Left cardiac atrium (tissue), 4 donors: Measurements from ENCODE around the gene PLPP7. TPM values are rescaled to one million over a fixed set of nuclear protein-coding genes. Genes with fewer than 3 reads are reported as not detected.
"Not testable (repeated sequence)": the region's sequence is repeated elsewhere in the genome, so short reads cannot be mapped to it uniquely, and the experiment has no call there.

ENCODE experiments used
- ATAC-seq, 2 donors: fragments of 200-7000 bp; cut with Tn5 transposase; one replicate each; pipeline ENCODE4 v1.9.1; 2020; ENCODE audit warnings: mild to moderate bottlenecking in 2 of 2, moderate library complexity in 2 of 2
- DNase-seq: peaks from one replicate; pipeline ENCODE4 v3.0.0-alpha.2; 2020
- intact Hi-C, 2 donors: fragments of 100-400 bp; cut with DNase I; formaldehyde crosslinking; loops; one replicate each; pipeline versions ENCODE4 v1.14.1 to v1.15.1; 2022 to 2023
- total RNA-seq, 2 donors: library from RNA; stranded (reverse); fragmentation: NEBNext Ultra II Directional; extraction: Animal tissue kit (Norgen Biotek cat#: 25700); gene quantifications; one replicate each; pipeline ENCODE4 v1.2.1, GENCODE V29; 2021
- donor health status: DM: no; HTN: yes; CAD: no.
- donor health status: DM: no; HTN: yes; CAD: no; lungs with severe emphysema.
- donor health status: DM: yes; HTN: yes; CAD: no.
- donor health status: Dilated cardiomyopathy.

PLPP7 gene
- total RNA-seq, 2 donors from 2014 or later, result 82.7 to 108 TPM

GRCh38 chr9:131344931-131345535 lies 55.5 kb downstream of the PLPP7 start:
- DNase-seq, intact Hi-C loops, ATAC-seq: not testable (repeated sequence)

- DNase-seq, result no peak
- intact Hi-C loops, result no loop called here
- ATAC-seq, result no peak
These were observed 57.0 kb downstream of the PLPP7 start for GRCh38 chr9:131346559-131346958.

GRCh38 chr9:131347376-131348020 lies 58.0 kb downstream of the PLPP7 start:
- no peak for DNase-seq
- ATAC-seq, result no peak
- intact Hi-C loops, result no loop called here

- DNase-seq (no peak), ATAC-seq (no peak)
- intact Hi-C loops, result no loop called here
These were observed 59.4 kb downstream of the PLPP7 start for GRCh38 chr9:131348631-131349521.

- peak in 1 of 2 donors; percentile 5 for ATAC-seq
- intact Hi-C loops, result no loop called here
These were observed 60.0 kb downstream of the PLPP7 start for GRCh38 chr9:131349522-131349880.

GRCh38 chr9:131349881-131350563 lies 60.5 kb downstream of the PLPP7 start:
- ATAC-seq, result peak; percentile 95 to 96
- DNase-seq, result peak; percentile 93
- intact Hi-C loops, result loop anchor here (5.0 kb wide), 2 partner anchors 392 to 397 kb away; partner anchors contain the start of gene RAPGEF1 (in 1 of the 2)

More at GRCh38 chr9:131349522-131349880, 60.0 kb downstream of the PLPP7 start:
- no peak for DNase-seq

DNA sequence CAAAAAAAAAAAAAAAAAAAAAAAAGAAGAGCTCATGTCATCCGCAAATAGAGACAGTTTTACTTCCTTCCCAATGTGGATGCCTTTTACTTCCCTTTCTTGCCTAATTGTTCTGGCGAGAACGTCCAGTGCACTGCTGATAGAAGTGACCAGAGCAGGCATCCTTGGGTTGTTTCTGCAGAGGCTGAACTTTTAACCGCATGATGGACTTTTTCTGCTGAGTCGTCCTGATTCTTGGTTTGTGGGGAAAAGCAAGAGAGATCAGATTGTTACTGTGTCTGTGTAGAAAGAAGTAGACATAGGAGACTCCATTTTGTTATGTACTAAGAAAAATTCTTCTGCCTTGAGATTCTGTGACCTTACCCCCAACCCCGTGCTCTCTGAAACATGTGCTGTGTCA lies 67.0 kb downstream of the PLPP7 start:
- ATAC-seq, result peak; percentile 88
- DNase-seq, intact Hi-C loops: not testable (repeated sequence)

GRCh38 chr9:131358556-131358955 lies 69.0 kb downstream of the PLPP7 start:
- no peak for DNase-seq
- intact Hi-C loops, result no loop called here
- no peak for ATAC-seq

Other genes with a start within 250 kb of the PLPP7 start
- 10 to 100 TPM; 22.0 to 31.1 TPM for gene AIF1L, start 193.2 kb upstream of the PLPP7 start, total RNA-seq
- gene NUP214, start 164.1 kb upstream of the PLPP7 start, total RNA-seq, result 10 to 100 TPM; 29.0 to 30.8 TPM
- 10 to 100 TPM; 50.4 to 60.5 TPM for gene FAM78A, start 13.2 kb upstream of the PLPP7 start, total RNA-seq
- 100 to 1,000 TPM; 136 to 155 TPM for gene PRRC2B, start 104.4 kb downstream of the PLPP7 start, total RNA-seq
- 10 to 100 TPM; 19.1 to 20.7 TPM for gene POMT1, start 213.2 kb downstream of the PLPP7 start, total RNA-seq
- 10 to 100 TPM; 23.3 to 23.7 TPM for gene UCK1, start 241.5 kb downstream of the PLPP7 start, total RNA-seq